HepG2 (cell line): ENCODE results near the gene EEF1AKMT3. TPM values are rescaled to one million over a fixed set of nuclear protein-coding genes. Genes with fewer than 3 reads are reported as not detected.

Experiments
- ATAC-seq: fragments of 200-7000 bp; cut with Tn5 transposase; 3 replicates; pipeline ENCODE4 v1.9.1; 2020; ENCODE audit warnings: mild to moderate bottlenecking, moderate library complexity
- BruUV-seq: library from RNA; stranded (reverse); fragments of 400-500 nt; replicated peaks from 2 replicates; lab custom pipeline; 2021; lab: Mats Ljungman, UMichigan
- CTCF ChIA-PET: fragments of 300-600 bp; formaldehyde crosslinking; extraction: SDS; loops from one replicate; lab custom pipeline; 2021; ENCODE audit warnings: low total read pairs, inconsistent platforms, low intra/inter-chr PET ratio; lab: Yijun Ruan, JAX
- POLR2A ChIA-PET: fragments of 350-600 bp; sonication (Branson Sonifier 250); formaldehyde crosslinking; loops from one replicate; lab custom pipeline; 2020; ENCODE audit warnings: antibody characterized with exemption, inconsistent platforms; lab: Yijun Ruan, JAX
- DNase-seq: peaks from one replicate; pipeline ENCODE4 v3.0.0-alpha.2; 2015; ENCODE audit warnings: low spot score
- FAIRE-seq: peaks from 3 replicates; lab custom pipeline; 2011; peaks lifted over from hg19 to GRCh38; lab: Jason Lieb, UNC
- H2AFZ ChIP-seq: one replicate; pipeline ENCODE4 v1.6.1; 2011; ENCODE audit warnings: low read length, inconsistent platforms
- H3K27ac ChIP-seq: fragments of 300-600 bp; 3 replicates; pipeline ENCODE4 v1.8.0; 2011; ENCODE audit warnings: mixed run types, mild to moderate bottlenecking, mixed read lengths, low read length, inconsistent platforms; ENCODE audit not compliant: insufficient read depth; ENCODE audit errors: extremely low read length
- H3K27me3 ChIP-seq, 2 experiments: fragments of 200-600 bp in 1 of 2; 2 replicates in 1 of 2; 3 replicates in 1 of 2; pipeline versions ENCODE4 v1.6.0 to v1.8.0; 2011; ENCODE audit warnings: low read length in 2 of 2, mild to moderate bottlenecking in 2 of 2, moderate library complexity in 2 of 2, inconsistent platforms in 1 of 2; ENCODE audit not compliant: insufficient read depth in 2 of 2, control insufficient read depth in 1 of 2
- H3K36me3 ChIP-seq, 2 experiments: fragments of 200-600 bp in 1 of 2; replicated peaks in 1 of 2; 2 replicates in 1 of 2; 3 replicates in 1 of 2; pipeline versions ENCODE4 v1.5.1 to v1.8.0; 2011; ENCODE audit warnings: low read length in 2 of 2, inconsistent platforms in 1 of 2; ENCODE audit not compliant: insufficient read depth in 2 of 2, control insufficient read depth in 1 of 2
- H3K4me1 ChIP-seq: 2 replicates; pipeline ENCODE4 v1.5.1; 2012; ENCODE audit warnings: low read length, inconsistent platforms; ENCODE audit not compliant: insufficient read depth
- H3K4me2 ChIP-seq: 2 replicates; pipeline ENCODE4 v1.6.0; 2011; ENCODE audit warnings: low read depth, low read length, inconsistent platforms
- H3K4me3 ChIP-seq, 3 experiments: fragments of 200-600 bp in 1 of 3; sonication (generic), shearing (Covaris generic) in 1 of 3; replicated peaks in 1 of 3; 2 replicates each; pipeline ENCODE4 v1.5.1; 2011 to 2016; ENCODE audit warnings: low read length in 3 of 3, inconsistent platforms in 2 of 3, low read depth in 2 of 3, mild to moderate bottlenecking in 2 of 3, control low read depth in 1 of 3, mixed read lengths in 1 of 3; ENCODE audit not compliant: insufficient read depth in 1 of 3
- H3K79me2 ChIP-seq: one replicate; pipeline ENCODE4 v1.6.1; 2011; ENCODE audit warnings: low read length, inconsistent platforms; ENCODE audit not compliant: insufficient read depth
- H3K9ac ChIP-seq: 2 replicates; pipeline ENCODE4 v1.6.0; 2011; ENCODE audit warnings: mild to moderate bottlenecking, low read depth, low read length, inconsistent platforms; ENCODE audit not compliant: insufficient read depth
- H3K9me3 ChIP-seq: 2 replicates; pipeline ENCODE4 v1.5.1; 2012; ENCODE audit warnings: mild to moderate bottlenecking, low read length
- H4K20me1 ChIP-seq: 2 replicates; pipeline ENCODE4 v1.6.0; 2011; ENCODE audit warnings: inconsistent platforms, mild to moderate bottlenecking, low read length, moderate library complexity; ENCODE audit not compliant: insufficient read depth
- CBX1 ChIP-seq: IDR thresholded peaks from one replicate; pipeline ENCODE4 v1.6.1; 2016; ENCODE audit warnings: antibody characterized with exemption, low read depth
- CREM ChIP-seq, 2 experiments: sonication (generic) in 1 of 2; formaldehyde crosslinking in 1 of 2; IDR thresholded peaks; 2 replicates each; pipeline versions ENCODE4 v1.4.0 to v1.6.1; 2016 to 2020; ENCODE audit warnings: antibody characterized with exemption in 1 of 2, mild to moderate bottlenecking in 1 of 2, missing genetic modification reagents in 1 of 2
- U2AF1 ChIP-seq: fragments of 200-400 bp; formaldehyde crosslinking; optimal IDR thresholded peaks from 2 replicates; pipeline ENCODE3; 2017; ENCODE audit warnings: mild to moderate bottlenecking, low read depth, low read length
- ZNF549 ChIP-seq: sonication (generic); formaldehyde crosslinking; IDR thresholded peaks from 2 replicates; pipeline ENCODE4 v1.5.0; 2020; ENCODE audit warnings: missing genetic modification reagents
- ZNF564 ChIP-seq: sonication (generic); formaldehyde crosslinking; IDR thresholded peaks from 2 replicates; pipeline ENCODE4 v1.8.1; 2023; ENCODE audit warnings: mild to moderate bottlenecking, missing genetic modification reagents
- WGBS: methylation state at CpG from one replicate; pipeline ENCODE4 v1.1.6; 2017; ENCODE audit warnings: low lambda C conversion rate; 5-methylcytosine and 5-hydroxymethylcytosine counted together
- in situ Hi-C: cut with HindIII; loops from 2 replicates; pipeline ENCODE4 v1.10.0; 2017; ENCODE audit warnings: low pct_unique_long_range_greater_than_20kb; ENCODE audit not compliant: extremely low pct_ligation_motif_present
- intact Hi-C: fragments of 100-400 bp; cut with micrococcal nuclease; formaldehyde crosslinking; loops from one replicate; pipeline ENCODE4 v1.10.0; 2022; ENCODE audit not compliant: unreplicated experiment
- polyA plus RNA-seq, 8 experiments: library from polyadenylated mRNA; depleted of rRNA in 3 of 8; stranded (reverse) in 7 of 8; unstranded in 1 of 8; fragments of >200 nt; fragmentation: Illumina TruSeq in 4 of 8; extraction: Trizol in 4 of 8; gene quantifications; 2 replicates each; pipeline versions ENCODE4 v1.2.1 to v1.2.3, GENCODE V29; 2011 to 2016; ENCODE audit warnings: low read depth in 4 of 8, missing spikeins in 1 of 8, mixed read lengths in 1 of 8; ENCODE audit not compliant: insufficient read depth in 1 of 8
- total RNA-seq, 5 experiments: library from RNA; depleted of rRNA; stranded (reverse); fragments of >200 nt; fragmentation: Illumina TruSeq; extraction: Trizol; gene quantifications; 2 replicates each; pipeline ENCODE4 v1.2.3, GENCODE V29; 2016; ENCODE audit warnings: low read depth in 1 of 5
- TF ChIP-seq, protein P1 (sequence below): sonication (generic); formaldehyde crosslinking; IDR thresholded peaks from 2 replicates; pipeline ENCODE4 v1.5.0; 2020; ENCODE audit warnings: missing genetic modification reagents
- TF ChIP-seq, protein P2 (sequence below): sonication (generic); formaldehyde crosslinking; IDR thresholded peaks from 2 replicates; pipeline ENCODE4 v1.9.0; 2021; ENCODE audit warnings: missing genetic modification reagents, mild to moderate bottlenecking, borderline replicate concordance

Gene EEF1AKMT3
- total and polyA plus RNA-seq, 2 of the 13 experiments (the other 11 are each of a cell fraction or from before 2014, with no cell fraction given) = 4.7 to 11.4 TPM

DNA sequence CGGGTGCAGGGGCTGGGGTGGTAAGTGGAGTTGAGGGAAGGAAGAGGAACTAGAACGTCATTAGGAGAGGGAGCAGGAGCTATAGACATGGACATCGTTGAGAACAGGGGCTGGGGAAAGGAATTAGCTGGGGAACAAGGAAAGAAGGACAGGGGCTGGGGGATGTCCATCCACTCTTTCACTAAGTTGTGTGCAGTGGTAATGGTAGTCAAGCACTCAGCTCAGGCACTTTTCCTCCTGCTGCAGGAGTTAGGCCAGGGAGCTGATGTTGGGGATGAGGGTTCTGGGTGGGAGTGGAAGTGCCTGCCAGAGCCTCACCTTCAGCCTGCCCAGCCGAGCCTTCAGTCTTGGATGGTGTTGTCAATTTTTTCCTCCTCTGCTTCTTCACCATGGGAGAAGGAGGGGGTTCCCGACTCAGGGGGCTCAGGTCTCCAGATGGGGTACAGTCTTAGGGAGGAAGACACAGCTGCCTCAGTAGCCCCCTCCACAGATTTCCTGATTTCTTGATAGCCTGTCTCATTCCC is 43.0 kb upstream of the EEF1AKMT3 start:
- H3K4me1 ChIP-seq = peaks cover 6% of the 10 kb centered on the region
- CTCF ChIA-PET = no interaction called here
- TF ChIP-seq U2AF1 (no peak), CREM (IDR thresholded peaks at IDR 0.05) (no peak), CREM (CRISPR knock-in tag; IDR thresholded peaks at IDR 0.05) (no peak), ZNF549 (CRISPR knock-in tag) (no peak)
- no peak for DNase-seq
- H3K27me3 ChIP-seq = peaks cover 2 to 38% of the 10 kb centered on the region in 2 experiments; a peak in 4 of 5 replicates
- no peak overlapping the region for H3K4me2 ChIP-seq
- H3K4me3 ChIP-seq = no peak overlapping the region
- no peak for FAIRE-seq
- no peak overlapping the region for H3K9ac ChIP-seq
- H3K79me2 ChIP-seq = no peaks in the 10 kb centered on the region
- no peaks in the 10 kb centered on the region for H3K9me3 ChIP-seq
- no peak overlapping the region for H2AFZ ChIP-seq
- WGBS = 21% methylated on average over 5 of the region's 5 CpGs
- POLR2A ChIA-PET = no interaction called here
- no peak for ATAC-seq
- intact Hi-C loops = no loop called here
- no peaks in the 10 kb centered on the region for H3K36me3 ChIP-seq
- in situ Hi-C loops = no loop called here
- no peak overlapping the region for H3K27ac ChIP-seq
- no TSS peak for BruUV-seq
- H4K20me1 ChIP-seq = no peaks in the 10 kb centered on the region

DNA sequence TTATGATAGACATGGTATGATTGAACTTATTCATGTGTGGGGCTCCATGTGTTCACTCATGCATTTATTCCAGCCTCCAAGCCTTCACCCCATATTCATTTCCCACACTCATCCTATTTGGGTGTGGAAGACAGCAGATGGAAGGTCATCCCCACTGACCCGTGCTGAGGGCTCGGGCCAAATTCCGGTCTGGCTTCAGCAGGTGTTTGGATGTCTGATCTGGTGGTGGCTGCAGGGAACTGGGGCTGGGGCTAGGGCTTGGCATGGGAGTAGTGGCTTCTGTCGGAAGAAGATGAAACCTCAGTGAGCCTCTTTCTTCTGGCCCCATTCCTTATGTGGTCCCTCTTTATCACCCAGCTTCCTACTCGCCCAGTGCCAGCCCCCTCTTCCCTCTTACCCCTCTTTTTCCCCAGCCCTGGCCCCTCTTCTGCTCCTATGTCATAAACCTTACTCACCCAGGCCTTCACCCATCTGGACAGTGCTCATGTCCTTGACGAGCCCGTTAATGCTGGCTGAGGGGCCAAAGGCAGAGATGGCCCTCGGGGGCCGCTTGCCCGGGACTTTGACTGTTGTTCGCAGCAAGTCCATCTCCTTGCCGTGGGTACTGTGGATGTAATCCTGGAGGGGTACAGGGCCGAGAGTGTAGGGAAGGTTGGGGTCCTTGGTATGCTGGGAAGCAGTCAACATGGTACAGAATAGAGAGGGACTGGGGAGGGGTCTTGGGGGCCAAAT is 41.9 kb upstream of the EEF1AKMT3 start:
- Histone ChIP-seq H3K27me3 (peaks cover 2 to 38% of the 10 kb centered on the region in 2 experiments; a peak in 4 of 5 replicates), H3K36me3 (no peaks in the 10 kb centered on the region), H3K27ac (no peak overlapping the region), H3K4me2 (no peak overlapping the region), H3K4me3 (no peak overlapping the region), H3K4me1 (peaks cover 18% of the 10 kb centered on the region), H3K9ac (no peak overlapping the region), H3K79me2 (no peaks in the 10 kb centered on the region), H4K20me1 (no peaks in the 10 kb centered on the region), H2AFZ (no peak overlapping the region), H3K9me3 (no peaks in the 10 kb centered on the region)
- BruUV-seq = no TSS peak
- TF ChIP-seq, protein P1, sequence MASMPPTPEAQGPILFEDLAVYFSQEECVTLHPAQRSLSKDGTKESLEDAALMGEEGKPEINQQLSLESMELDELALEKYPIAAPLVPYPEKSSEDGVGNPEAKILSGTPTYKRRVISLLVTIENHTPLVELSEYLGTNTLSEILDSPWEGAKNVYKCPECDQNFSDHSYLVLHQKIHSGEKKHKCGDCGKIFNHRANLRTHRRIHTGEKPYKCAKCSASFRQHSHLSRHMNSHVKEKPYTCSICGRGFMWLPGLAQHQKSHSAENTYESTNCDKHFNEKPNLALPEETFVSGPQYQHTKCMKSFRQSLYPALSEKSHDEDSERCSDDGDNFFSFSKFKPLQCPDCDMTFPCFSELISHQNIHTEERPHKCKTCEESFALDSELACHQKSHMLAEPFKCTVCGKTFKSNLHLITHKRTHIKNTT (CRISPR knock-in tag) = no peak
- TF ChIP-seq, protein P2, sequence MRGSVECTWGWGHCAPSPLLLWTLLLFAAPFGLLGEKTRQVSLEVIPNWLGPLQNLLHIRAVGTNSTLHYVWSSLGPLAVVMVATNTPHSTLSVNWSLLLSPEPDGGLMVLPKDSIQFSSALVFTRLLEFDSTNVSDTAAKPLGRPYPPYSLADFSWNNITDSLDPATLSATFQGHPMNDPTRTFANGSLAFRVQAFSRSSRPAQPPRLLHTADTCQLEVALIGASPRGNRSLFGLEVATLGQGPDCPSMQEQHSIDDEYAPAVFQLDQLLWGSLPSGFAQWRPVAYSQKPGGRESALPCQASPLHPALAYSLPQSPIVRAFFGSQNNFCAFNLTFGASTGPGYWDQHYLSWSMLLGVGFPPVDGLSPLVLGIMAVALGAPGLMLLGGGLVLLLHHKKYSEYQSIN = no peak
- no peak for TF ChIP-seq ZNF564
- no peak for TF ChIP-seq CBX1
- in situ Hi-C loops (no loop called here), intact Hi-C loops (no loop called here)
- DNase-seq (no peak), ATAC-seq (no peak), FAIRE-seq (no peak)
- WGBS = 17% methylated on average over 13 of the region's 13 CpGs
- CTCF ChIA-PET = no interaction called here
- POLR2A ChIA-PET = no interaction called here
